Activated T-helper 1 cell treated with Interleukin-2 at 50 U/mL for 16 hours (primary cell): ENCODE data around the gene SLC25A44.
"Not testable (repeated sequence)": the region's sequence is repeated elsewhere in the genome, so short reads cannot be mapped to it uniquely, and the experiment has no call there.

Source experiments
- DNase-seq: peaks from one replicate; pipeline ENCODE4 v3.0.0-alpha.2; 2020; ENCODE audit warnings: low read depth

Gene SLC25A44

GRCh38 chr1:156204686-156205085 lies 10.8 kb downstream of the SLC25A44 start:
- no peak for DNase-seq

- DNase-seq, result no peak
These were observed 17.3 kb downstream of the SLC25A44 start for GRCh38 chr1:156211243-156211642.

DNA sequence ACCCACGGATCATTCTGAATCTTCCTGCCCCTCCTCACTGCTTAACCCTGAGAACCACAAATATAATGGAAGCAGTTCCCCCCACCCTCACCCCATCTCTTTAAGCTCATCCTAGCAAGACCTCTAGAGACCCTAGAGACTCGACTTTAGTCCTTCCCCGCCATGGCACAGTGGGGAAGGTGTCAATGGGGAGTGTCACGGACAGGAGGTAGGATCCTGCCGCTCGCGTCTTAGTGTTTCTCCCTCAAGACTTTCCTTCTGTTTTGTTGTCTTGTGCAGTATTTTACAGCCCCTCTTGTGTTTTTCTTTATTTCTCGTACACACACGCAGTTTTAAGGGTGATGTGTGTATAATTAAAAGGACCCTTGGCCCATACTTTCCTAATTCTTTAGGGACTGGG lies 18.2 kb downstream of the SLC25A44 start:
- no peak for DNase-seq

DNA sequence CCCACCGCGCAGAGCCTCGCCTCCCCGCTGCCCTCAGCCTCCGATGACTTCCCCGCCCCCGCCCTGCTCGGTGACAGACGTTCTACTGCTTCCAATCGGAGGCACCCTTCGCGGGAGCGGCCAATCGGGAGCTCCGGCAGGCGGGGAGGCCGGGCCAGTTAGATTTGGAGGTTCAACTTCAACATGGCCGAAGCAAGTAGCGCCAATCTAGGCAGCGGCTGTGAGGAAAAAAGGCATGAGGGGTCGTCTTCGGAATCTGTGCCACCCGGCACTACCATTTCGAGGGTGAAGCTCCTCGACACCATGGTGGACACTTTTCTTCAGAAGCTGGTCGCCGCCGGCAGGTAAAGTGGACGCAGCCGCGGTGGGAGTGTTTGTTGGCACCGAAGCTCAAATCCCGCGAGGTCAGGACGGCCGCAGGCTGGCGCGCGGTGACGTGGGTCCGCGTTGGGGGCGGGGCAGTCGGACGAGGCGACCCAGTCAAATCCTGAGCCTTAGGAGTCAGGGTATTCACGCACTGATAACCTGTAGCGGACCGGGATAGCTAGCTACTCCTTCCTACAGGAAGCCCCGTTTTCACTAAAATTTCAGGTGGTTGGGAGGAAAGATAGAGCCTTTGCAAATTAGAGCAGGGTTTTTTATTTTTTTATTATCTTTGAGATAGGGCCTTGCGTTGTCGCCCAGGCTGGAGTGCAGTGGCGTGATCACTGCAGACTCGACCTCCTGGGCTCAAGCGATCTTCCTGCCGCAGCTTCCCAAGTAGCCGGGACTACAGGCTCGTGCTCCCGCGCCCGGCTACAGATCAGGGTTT lies 19.1 kb downstream of the SLC25A44 start, which contains the start of gene PMF1:
Gene PMF1, plus strand, starts transcription at position 175 of the 811 bp plus-strand sequence. Its CDS starts 9 bp downstream, at position 184.
- DNase-seq, result peak; percentile 93

DNA sequence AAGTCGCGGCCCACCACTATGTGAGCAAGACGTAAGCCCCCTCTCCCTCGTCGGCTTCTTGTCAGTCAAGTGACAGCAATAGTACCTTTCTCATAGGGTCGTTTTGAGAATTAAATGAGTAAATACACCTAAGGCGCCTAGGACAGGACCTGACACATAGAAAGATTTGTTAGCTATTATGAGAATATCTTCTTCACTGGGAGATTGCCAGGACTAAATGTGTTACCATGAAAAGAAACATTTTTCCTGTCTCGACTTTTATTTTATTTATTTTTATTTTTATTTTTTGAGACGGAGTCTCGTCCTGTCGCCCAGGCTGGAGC lies 19.7 kb downstream of the SLC25A44 start:
- no peak for DNase-seq

GRCh38 chr1:156214024-156214748 lies 20.3 kb downstream of the SLC25A44 start:
- no peak for DNase-seq

GRCh38 chr1:156216361-156217086 lies 22.6 kb downstream of the SLC25A44 start:
- not testable (repeated sequence) for DNase-seq

DNA sequence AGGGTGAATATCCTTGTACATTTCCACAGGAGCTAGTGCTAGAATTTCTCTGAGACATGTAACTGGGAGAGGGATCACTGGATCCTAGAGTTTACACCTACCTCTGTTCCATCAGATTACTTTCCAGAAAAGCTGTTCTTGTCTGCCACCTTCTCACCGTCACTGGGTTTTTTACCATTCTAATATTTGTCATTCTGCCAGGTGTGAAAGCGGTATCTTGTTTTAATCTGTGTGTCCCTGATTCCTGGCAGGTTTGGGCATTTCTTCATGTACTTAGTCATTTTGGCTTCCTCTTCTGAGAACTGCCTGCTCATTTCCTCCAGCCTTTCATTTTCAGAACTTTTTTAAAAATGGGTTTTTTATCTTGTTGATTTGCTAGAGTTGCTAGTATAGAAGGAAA lies 24.0 kb downstream of the SLC25A44 start:
- no peak for DNase-seq

- DNase-seq, result no peak
These were observed 26.3 kb downstream of the SLC25A44 start for GRCh38 chr1:156220226-156220625.

- DNase-seq, result no peak
These were observed 28.2 kb downstream of the SLC25A44 start for GRCh38 chr1:156221986-156222692.

DNA sequence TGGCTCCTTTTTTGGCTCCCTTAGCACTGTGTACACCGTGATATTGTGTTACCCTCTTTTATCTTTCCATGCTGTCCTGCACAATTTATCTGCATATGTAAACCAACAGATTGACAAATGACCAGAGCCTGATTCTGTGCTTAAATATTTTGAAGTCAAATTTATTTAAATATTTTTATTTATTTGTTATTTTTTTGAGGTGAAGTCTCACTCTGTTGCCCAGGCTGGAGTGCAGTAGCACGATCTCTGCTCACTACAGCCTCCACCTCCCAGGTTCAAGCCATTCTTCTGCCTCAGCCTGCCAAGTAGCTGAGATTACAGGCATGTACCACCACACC lies 31.7 kb downstream of the SLC25A44 start:
- DNase-seq, result no peak

DNA sequence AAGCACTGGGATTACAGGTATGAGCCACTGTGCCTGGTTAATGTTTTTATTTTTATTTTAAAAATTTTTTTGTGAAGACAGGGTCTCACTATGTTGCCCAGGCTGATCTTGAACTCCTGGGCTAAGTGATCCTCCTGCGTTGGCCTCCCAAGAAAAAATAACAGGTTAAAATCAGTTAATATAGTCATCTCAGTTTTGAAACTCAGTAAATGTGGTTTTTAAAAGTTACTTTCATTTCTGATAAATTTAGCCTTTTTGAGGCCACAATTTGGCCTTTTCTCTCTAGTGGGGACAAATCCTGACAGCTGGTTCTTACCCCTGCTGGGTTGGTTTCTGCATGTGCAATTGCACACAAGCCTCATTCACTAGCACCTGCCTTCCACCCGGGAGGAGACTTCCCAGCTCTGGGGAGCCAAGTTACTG lies 32.2 kb downstream of the SLC25A44 start:
- DNase-seq, result no peak

DNA sequence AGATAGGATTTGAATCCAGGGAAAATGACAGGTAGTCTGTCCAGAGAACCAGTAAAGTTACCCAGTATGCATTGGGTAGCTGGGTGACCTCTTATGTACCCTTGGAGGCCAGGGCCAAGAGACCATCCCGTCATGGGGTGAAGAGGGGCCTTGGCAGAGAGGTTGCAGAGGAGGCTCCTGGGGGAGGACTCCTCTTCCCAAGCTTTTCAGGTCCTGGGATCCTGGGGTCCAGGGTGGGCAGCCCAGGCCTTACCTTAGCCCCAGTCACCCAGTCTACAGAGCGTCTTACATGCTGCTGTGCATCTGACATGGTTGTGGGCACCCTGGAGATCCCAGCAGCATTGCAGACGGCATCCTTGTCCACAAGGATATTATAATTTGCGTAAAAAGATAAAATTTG lies 32.9 kb downstream of the SLC25A44 start:
- DNase-seq, result no peak

DNA sequence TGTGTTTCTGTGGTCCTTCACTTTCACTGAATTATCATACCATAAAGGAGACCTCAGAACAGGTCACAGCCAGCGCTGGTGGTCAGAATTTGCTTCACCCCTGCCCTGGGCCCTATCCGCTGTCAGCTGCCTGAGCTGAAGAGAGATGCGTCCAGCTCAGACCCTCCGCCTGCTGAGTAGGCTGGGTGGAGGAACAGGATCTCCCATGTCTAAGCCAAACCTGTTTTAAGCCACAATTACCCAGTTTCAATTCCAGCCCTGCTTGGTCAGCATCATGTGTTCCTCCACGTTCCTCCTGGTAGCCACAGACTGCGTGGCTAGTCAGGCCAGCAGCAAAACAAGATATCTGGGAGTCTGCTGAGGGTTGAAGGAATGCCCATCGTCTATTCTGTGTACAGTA lies 34.6 kb downstream of the SLC25A44 start:
- DNase-seq, result no peak

- no peak for DNase-seq
These were observed 36.0 kb downstream of the SLC25A44 start for GRCh38 chr1:156229809-156230472.

DNA sequence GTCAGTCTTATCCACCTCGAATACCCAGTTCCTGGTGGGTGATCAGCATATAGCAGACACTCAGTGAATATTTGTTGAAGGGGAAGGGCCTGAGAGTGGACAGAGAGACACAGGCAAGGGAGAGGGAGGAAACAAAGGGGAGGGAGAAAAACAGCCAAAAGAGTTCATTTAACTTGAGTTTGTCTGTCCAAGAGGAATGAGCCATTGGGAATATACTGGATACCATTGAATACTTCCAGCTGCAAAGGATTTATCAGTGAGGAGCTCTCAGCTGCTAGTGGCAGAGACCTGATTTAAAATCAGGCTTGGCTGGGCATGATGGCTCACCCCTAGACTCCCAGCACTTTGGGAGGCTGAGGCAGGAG lies 36.6 kb downstream of the SLC25A44 start:
- no peak for DNase-seq

GRCh38 chr1:156232201-156232894 lies 38.4 kb downstream of the SLC25A44 start:
- no peak for DNase-seq

DNA sequence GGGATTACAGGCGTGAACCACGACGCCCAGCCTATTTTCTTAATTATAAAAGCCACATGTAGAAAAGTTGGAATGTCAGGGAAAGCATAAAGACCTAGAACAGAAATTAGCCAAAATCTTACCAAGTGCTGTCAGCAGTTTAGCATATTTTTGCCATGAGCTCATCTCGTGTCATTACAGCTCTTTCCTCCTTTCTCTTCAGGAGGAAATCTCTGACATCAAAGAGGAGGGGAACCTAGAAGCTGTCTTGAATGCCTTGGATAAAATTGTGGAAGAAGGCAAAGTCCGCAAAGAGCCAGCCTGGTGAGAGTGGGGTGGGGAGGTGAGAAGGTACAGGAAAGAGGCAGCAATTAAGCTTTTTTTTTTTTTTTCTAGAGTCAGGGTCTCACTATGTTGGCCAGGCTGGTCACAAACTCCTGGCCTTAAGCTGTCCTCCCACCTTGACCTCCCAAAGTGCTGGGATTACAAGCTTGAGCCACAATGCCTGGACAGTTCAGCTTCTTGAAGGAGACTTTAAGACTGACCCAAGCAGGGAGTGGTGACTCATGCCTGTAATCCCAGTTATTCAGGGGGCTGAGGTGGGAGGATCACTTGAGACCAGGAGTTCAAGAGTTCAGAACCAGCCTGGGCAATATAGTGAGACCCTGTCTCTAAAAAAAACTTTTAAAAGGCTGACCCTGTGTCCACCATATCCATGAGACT lies 39.7 kb downstream of the SLC25A44 start:
- DNase-seq, result no peak

DNA sequence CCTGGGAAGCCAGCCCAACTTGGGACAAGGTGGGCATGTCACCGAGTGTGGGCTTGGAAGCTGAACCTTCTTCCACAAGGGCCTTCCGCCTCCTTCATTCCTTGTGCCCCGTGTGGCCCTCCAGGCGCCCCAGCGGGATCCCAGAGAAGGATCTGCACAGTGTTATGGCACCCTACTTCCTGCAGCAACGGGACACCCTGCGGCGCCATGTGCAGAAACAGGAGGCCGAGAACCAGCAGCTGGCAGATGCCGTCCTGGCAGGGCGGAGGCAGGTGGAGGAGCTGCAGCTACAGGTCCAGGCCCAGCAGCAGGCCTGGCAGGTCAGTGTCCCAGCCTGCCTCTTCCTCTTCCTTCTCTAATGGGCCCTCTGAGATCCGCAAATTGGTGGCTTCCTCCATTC lies 42.3 kb downstream of the SLC25A44 start:
- no peak for DNase-seq

GRCh38 chr1:156238248-156238647 lies 44.3 kb downstream of the SLC25A44 start:
- no peak for DNase-seq
